NCI-H446 (cell line): Measurements from ENCODE around the gene CDK5R1.

ENCODE experiments used
- DNase-seq, 2 experiments: peaks; one replicate each; lab custom pipeline; 2025; lab: John Stamatoyannopoulos, UW

CDK5R1 gene

DNA sequence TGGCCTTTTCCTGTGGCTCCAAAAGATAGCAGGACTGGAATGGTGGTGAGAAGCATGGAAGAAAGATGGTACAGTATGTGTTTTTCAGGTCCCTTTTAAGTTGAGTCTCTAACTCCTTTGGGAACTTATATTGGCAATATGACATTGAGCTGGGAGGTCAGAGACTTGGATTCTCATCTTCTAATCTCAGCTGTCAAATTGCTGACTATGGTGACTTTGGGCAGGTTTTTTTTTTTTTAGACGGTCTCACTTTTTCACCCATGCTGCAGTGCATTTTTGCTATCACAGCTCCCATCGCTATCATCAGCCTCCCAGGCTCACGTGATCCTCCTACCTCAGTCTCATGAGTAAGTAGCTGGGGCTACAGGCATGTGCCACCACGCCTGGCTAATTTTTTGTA is 15.1 kb upstream of the CDK5R1 start:
- DNase-seq, result no peak

DNA sequence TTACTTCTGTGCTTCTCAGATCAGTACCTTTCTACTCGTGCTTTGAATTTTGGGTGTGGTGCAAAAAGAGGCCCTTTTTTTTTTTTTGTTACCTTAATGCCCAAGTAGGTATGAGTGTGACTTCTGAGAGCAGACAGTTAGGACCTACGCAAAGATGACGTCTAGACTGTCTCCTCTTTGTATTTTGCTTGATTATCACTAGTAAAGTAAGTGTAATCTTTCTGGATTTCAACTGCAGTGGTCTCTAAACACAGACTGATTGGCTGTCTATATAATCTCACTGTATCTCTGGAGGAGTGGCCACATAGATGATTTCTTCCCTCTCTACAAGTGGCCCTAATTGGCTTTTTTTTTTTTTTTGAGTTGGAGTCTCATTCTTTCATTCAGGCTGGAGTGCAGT is 11.5 kb upstream of the CDK5R1 start:
- no peak for DNase-seq

DNA sequence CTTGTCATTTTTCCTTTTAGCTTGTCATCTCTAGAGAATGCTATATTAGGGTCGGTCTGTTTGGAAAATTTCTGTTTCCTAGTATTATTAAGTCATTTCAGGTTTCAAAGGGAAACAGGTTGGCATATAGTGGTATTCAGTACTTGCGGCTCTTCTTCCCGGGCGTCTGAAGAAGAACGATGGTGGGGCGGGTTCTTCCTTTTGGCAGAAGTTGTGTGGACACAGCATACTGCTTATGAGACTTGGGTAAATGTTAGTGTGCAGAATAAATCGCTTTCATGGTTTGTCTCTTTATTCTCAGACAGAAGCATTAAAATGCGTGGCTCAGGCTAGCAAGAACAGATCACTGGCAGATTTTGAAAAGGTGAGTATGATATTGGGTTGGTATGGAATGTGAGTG is 9.6 kb upstream of the CDK5R1 start:
- no peak for DNase-seq

DNA sequence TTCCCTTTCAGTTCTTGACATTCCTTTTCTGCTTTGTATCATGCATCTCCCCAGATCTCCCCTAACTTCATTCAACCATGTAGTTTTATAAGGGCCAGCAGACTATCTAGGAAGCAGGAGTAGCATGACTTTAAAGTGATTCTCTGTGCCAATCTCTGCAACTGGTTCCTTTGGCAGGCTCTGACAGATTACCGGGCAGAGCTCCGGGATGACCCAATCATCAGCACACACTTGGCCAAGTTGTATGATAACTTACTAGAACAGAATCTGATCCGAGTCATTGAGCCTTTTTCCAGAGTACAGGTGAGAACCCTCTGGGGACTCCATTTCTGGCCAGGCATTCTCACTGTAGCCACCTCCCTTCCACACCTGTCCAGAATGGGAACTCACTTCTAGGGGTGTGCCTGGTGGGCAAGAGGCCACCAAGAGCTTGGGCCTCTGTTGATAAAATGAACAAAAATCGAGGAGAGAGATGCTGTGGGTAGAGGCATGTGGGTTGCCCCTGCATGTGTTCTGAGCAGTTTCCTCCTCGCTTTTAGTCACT is 7.6 kb upstream of the CDK5R1 start:
- DNase-seq, result no peak

DNA sequence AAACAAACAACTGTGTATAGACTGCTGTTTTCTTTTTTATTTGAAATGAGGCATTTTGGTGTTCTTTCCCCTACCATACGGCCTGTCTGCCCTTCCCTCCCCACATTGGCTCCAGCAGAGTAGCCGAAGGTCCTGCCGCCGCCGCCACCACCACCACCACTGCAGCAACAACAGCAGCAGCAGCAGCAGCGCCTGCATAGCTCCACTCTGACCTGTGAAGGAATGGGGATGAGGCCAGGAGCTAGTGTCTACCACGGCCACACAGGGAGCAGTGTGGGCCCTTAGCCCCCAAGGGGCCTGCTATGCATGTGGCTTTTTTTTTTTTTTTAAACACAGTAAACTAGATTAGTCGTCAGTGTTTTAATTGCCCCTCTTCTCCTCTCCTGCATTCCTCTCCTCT is 5.6 kb upstream of the CDK5R1 start:
- DNase-seq, result no peak

DNA sequence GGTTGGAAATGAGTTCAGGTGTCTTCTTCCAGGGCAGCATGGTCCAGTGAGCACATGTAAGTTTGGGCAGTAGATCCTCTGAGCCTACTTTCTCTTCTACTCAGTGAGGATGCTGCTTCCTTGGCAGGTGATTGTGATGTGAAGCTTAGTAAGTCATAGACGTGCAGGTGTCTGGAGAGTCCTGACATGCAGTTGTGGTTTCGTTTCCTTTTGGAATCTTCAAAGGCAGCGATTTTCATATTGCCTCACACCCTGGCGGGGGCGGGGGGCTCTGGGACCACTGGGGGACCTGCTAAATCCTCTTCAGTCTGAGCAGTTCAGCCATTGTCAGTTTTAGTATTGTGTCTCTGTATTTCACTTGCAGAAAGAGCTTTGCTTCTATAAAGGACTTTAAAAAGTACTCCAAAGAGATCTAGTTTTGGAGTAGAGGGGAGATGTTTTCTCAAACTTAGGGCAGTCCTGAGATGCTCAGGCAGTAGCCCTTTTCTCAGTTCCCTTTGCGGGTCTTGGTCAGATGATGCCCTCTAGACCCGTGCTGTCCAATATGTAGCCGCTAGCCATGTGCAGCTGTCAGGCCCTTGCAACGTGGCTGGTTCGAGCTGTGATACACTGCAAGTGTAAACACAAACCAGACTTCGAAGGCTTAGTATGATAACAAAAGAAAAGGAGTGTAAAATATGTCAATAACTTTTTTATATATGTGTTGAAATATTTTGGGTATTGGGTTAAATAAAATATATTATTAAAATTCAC is 4.0 kb upstream of the CDK5R1 start:
- no peak for DNase-seq

DNA sequence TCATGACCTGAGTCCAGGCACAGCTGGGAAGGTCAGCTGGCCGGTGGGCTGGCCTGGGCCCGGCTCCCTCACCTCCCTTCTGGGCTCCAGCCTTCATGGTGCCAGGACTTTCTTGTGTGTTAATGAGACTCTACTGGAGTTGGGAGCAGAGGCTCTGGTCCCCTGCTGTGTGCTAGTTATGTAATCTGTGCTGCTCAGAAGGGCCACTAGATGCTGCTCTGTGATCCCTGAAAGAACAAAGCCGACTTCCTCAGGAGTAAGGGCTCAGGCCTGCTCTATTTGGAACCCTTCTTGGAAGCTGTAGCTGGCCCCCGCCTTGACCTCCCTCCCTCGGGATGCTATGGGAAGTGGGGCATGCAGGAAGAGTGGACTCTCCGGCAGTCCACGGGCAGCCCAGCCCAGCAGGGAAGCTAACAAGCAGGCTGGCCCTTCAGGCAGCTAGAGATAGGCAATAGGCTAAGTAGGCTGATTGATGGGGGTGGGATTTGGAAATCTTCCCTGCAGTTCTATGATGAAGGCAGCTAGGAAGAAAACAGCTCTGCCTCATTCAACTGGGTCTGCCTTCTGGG is 3.3 kb upstream of the CDK5R1 start:
- DNase-seq, result peak; percentile 75 to 87

DNA sequence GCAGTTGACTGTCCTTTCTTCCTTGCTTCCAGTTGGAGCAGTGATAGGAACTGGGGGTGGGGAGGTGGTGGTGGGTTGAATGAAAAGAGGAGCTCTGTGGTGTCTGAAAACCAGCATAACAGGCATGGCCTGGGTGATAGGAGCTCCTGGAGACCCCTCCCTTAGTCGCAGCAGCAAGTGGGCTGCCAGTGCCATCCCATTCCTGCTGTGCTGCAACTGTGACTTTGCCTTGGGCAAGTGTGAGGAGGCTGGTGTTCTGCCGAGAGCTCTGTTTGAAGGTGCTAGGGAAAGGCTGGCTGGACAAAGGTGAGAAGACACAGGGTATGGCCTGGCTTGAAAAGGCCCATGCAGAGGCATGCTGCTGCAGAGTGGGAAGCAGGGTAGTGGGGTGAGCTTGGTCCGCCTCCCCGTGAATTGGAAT is 2.7 kb upstream of the CDK5R1 start:
- no peak for DNase-seq

DNA sequence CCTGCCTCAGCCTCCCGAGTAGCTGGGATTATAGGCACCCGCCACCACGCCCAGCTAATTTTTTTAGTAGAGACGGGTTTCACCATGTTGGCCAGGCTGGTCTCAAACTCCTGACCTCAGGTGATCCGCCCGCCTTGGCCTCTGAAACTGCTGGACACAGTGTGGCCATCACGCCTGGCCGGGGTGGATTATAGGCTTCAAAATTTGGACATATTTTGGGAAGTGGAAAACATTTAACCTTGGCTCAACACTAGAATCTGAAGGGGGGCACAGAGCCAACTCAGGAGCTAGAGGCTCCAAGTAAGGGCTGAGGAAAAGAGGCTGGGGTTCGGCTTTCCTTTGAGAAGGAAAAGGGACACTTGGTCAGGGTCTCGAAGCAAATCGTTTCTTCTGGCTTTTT is 2.2 kb upstream of the CDK5R1 start:
- peak in 1 of 2 experiments; percentile 27 for DNase-seq

DNA sequence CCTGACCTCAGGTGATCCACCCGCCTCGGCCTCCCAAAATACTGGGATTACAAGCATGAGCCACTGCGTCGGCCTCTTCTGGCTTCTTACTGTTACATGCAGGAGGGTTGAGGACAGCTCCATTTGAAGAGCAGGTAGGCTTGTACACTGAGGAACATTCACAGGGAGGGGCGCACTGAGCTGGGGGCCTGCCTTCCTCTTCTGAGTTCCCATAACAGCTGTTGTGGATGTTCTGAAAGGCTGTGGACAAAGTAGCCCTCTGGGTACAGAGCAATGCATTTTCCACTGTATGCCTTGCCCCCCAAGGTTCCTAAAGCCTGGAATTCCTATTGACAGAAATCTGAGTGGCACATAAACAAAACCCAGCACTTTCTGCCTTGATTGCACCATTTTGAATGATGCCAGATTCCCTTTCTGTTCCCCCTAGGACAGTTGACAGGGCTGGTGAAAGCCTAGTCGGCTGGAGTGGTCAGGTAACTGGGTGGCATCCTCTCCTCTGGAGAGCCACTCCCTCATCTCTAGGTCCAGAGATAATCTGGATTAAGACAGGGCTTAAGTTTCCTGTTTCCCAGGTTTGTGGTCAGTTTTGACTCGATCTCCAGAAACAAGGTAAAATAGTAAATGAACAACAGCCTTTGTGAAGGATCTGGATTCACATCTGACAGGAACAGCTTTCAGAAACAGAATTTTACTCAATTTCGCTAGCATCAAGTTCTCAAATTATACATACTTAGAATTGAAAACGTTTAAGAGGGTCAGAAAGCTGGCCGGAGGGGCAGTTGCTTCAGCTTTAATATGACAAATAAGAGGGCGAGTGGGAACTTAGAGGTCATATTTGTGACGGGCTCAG is 1.3 kb upstream of the CDK5R1 start:
- no peak for DNase-seq

DNA sequence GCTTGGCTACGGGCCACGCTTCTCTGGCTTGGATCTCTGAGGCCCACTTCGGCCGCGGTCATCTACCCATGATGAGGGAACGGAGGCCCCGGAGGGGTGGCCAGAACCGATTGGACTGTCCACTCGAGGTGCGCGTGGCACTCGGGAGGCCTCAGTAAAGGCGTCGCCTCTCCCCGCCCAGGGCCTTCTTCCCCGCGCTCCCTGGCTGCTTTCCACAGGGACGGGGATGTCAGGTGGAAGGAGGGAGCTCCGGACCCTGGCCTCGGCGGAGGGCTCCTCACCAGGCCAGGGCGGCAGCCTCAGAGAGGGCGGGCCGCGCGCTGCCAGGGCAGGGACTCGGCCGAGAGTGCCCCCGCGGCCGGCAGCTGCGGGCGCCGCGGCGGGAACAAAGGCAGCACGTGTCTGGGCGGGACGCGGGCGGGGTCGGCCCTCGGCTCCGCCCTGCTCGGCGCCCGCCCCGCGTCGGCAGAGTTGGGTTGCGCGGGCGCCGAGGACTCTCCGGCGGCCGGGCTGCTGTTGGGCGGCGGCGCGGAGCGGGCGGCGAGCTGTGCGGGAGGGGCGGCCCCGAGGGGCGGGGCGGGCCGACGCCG is 587 bp upstream of the CDK5R1 start:
- peak; percentile 42 to 91 for DNase-seq

DNA sequence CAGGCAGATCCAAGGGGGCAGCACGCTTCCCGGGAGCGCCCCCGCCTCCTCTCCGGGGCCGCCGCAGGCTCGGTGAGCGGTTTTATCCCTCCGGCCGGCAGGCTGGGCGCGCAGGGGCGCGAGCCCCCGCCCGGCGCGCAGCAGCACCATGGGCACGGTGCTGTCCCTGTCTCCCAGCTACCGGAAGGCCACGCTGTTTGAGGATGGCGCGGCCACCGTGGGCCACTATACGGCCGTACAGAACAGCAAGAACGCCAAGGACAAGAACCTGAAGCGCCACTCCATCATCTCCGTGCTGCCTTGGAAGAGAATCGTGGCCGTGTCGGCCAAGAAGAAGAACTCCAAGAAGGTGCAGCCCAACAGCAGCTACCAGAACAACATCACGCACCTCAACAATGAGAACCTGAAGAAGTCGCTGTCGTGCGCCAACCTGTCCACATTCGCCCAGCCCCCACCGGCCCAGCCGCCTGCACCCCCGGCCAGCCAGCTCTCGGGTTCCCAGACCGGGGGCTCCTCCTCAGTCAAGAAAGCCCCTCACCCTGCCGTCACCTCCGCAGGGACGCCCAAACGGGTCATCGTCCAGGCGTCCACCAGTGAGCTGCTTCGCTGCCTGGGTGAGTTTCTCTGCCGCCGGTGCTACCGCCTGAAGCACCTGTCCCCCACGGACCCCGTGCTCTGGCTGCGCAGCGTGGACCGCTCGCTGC is 832 bp downstream of the CDK5R1 start:
- no peak for DNase-seq

DNA sequence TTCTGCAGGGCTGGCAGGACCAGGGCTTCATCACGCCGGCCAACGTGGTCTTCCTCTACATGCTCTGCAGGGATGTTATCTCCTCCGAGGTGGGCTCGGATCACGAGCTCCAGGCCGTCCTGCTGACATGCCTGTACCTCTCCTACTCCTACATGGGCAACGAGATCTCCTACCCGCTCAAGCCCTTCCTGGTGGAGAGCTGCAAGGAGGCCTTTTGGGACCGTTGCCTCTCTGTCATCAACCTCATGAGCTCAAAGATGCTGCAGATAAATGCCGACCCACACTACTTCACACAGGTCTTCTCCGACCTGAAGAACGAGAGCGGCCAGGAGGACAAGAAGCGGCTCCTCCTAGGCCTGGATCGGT is 1.4 kb downstream of the CDK5R1 start:
- DNase-seq, result no peak

DNA sequence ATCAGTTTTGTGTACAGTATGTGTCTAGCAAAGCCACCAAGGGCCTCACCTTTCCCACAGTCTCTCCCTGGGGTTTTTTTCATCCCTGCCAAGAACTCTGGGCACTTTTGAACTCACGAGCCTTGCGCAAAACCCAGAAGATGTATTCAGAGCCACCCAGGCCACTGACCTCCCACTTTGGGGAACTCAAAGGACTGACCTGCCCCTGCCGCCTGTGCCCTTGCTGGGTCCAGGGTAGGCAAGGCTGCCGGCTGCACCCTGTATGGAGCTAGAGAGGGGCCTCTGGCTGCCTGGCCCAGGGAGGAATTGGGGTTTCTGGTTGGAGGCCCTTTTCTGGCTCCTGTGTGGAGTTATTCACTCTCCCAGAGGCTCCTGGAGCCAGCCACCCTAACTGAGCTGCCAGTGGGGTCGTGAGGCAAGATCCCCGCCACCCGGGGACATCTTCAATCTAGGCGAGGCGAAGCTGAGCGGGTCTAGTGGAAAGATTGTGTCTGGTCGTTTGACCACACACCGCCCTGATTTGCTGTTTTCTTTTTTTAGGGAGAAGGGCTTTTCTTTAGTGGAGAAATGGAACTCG is 1.9 kb downstream of the CDK5R1 start:
- no peak for DNase-seq

DNA sequence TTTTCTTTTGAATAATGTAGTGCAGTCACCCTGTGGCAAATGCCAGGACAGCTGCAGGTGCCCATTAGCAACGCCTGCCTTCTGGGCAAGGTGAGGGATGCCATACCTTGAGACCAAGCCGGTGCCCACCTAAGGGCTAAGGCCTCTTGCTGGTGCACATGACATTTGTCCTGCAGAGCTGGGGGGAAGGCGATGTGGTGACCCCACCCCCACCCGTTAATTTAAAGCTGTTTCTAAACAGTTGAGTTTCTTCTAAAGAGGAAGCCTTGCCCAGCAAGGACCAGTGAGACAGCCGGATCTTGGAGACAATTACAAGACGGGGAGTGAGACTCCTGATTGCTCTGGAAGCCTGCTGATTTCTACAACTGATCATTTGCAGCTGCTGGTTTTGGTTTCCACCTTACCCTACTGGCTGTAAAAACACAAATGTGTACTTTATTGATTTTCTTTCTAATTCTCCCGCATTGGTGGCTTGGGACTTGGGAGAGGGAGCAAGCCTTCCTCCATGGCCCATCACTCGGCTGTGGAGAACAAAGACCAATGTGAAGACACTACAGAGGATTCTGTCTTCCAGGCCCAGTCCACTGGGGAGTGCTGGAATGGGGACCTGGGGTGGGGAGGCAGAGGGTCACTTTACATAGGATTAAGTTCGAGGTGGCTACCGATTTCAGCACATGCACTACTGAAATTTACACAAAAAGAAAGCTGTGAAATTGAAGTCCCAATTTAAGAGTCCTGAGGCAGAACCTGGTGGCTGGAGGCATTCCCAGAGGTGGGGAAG is 2.7 kb downstream of the CDK5R1 start:
- no peak for DNase-seq

DNA sequence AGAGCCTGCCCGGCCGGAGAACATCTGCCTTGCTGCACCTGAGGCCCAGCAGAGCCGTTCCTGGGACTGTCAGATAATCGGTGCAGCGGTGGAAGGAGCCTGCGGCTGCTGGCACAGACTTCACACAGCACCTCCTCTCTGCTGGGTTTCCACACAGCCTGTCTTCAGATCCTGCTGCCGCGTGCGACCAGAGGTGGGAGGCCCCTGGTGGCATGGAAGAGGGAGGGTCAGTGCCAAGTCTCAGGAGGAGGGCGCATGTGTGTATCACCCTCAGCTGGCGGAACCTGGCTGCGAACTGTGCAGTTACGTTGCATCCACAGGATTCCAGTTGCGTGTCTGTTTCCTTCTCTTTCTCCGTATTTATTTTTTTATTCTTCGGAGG is 3.3 kb downstream of the CDK5R1 start:
- peak in 1 of 2 experiments; percentile 50 for DNase-seq

DNA sequence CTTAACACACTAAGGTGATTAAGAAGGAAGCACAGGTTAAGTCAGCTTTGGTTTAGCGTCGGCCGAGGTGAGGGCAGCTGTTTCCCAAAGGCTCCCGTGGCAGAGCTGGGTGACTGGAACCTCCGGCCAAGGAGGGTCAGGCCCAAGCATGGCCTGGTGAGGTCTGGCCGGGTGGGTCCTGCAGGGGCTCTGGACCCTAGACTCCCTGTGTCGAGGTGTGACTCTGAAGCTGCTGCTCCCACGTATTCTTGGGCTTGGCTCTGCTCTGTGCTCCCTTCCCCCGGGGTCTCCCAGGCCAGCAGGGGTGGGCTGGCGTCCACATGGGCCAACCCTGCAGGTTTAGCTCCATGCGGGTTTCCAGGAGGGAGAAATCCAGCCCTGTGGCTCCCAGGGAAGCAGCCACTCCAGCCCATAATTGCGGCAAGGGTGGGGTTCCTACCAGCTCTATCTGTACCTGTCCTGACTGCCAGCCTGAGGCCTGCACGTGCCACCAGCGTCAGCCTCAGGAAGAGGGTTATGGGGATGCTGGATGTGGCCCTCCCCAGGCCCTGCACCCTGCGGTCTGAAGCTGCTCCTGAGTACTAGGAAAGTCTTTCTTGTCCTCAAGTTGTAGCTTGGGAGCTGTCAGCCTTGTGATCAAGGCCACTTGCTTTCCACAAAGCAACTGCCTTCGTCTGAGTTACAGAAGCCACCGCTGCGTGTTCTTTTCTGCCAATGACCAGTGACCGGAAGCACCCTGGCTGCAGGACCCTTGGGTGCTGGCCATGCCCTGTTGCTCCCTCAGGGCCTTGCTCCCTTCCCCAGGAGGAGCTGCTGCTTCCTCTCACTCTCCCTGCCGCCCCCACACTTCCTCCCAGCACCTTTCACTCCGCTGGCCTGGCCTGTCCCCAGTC is 4.8 kb downstream of the CDK5R1 start:
- DNase-seq, result no peak

DNA sequence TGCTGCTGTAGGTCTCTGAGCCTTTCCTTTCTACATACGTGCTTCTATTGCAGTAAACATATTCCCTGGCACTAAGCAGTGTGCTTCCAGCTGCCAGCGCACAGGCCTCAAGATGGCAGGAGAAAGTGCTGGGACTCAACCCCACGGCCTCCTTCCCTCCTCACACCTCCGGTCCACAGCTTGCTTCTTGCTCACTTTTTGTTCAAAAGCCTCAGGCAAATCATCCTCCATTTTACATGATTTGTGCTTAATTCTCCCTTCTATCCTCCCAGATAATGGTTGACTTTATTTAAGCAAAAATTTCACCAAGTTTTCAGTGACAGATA is 5.4 kb downstream of the CDK5R1 start:
- peak in 1 of 2 experiments; percentile 22 for DNase-seq

DNA sequence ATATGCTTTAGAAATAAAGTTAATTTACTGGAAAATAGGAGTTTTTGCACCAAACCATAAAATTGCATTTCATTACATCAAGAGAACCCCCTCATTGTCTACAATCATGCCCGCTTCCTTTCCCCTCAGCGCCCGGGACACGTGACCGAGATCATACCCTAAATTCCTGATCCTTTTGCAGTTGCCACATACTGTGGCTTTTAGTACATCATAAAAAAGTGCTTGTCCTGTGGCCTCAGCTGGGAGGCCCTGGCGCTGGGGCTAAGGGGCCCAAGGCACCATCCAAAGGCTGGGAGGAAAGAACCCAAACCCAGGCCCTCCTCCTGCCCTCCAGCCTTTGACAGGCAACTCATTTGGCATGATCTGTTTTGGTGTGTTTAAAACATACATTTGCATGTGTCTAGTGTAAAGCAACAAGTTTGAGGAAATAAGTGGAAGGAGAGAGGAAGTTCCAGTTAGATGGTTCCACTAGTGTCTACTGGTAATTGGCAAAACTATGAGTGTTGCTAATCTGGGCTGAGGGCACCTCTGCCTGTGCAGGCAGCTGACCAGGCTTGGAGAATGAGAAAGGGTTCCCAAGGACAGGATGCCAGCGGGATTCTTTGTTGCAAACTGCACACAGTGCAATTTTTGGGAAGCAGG is 6.0 kb downstream of the CDK5R1 start:
- no peak for DNase-seq
